Retinal pigment epithelial cell (primary cell): ENCODE data around the gene MRFAP1.
"Not testable (repeated sequence)": the region's sequence is repeated elsewhere in the genome, so short reads cannot be mapped to it uniquely, and the experiment has no call there.

Experiments
- DNase-seq: peaks from one replicate; pipeline ENCODE4 v3.0.0-alpha.2; 2010; ENCODE audit warnings: low read depth
- H3K4me3 ChIP-seq: 2 replicates; pipeline ENCODE4 v1.5.1; 2011; ENCODE audit warnings: mild to moderate bottlenecking, low read length, control low read depth, moderate library complexity
- CTCF ChIP-seq: conservative IDR thresholded peaks from 2 replicates; pipeline ENCODE4 v1.5.1; 2011; ENCODE audit warnings: low read depth, low read length, control low read depth, inconsistent platforms

The MRFAP1 gene

GRCh38 chr4:6625256-6625655 is 15.2 kb upstream of the MRFAP1 start:
- no peak for DNase-seq
- H3K4me3 ChIP-seq, result no peak overlapping the region
- no peak for TF ChIP-seq CTCF

- TF ChIP-seq CTCF, result no peak
- no peak overlapping the region for H3K4me3 ChIP-seq
- no peak for DNase-seq
Measured at GRCh38 chr4:6626066-6626465, 14.4 kb upstream of the MRFAP1 start.

- no peak for DNase-seq
- H3K4me3 ChIP-seq, result no peak overlapping the region
- TF ChIP-seq CTCF, result no peak
Measured at GRCh38 chr4:6627832-6628231, 12.7 kb upstream of the MRFAP1 start.

GRCh38 chr4:6628484-6628883 is 12.0 kb upstream of the MRFAP1 start:
- DNase-seq, result not testable (repeated sequence)

GRCh38 chr4:6632125-6632524 is 8.4 kb upstream of the MRFAP1 start:
- TF ChIP-seq CTCF, result no peak
- no peak for DNase-seq
- no peak overlapping the region for H3K4me3 ChIP-seq

More at GRCh38 chr4:6628484-6628883, 12.0 kb upstream of the MRFAP1 start:
- not testable (repeated sequence) for H3K4me3 ChIP-seq

GRCh38 chr4:6633091-6633906 is 7.2 kb upstream of the MRFAP1 start:
- H3K4me3 ChIP-seq, result no peak overlapping the region
- TF ChIP-seq CTCF, result no peak
- DNase-seq, result no peak

- DNase-seq, result no peak
- TF ChIP-seq CTCF, result no peak
- no peak overlapping the region for H3K4me3 ChIP-seq
Measured at GRCh38 chr4:6634746-6635145, 5.7 kb upstream of the MRFAP1 start.
